Loucy (cell line): ENCODE data around the gene CELF2.

ENCODE experiments used
- H2AFZ ChIP-seq: fragments of 200-600 bp; sonication (generic); 2 replicates; pipeline ENCODE4 v1.6.0; 2016; ENCODE audit warnings: antibody characterized with exemption, mild to moderate bottlenecking, low read length, moderate library complexity
- H3F3A ChIP-seq: fragments of 200-600 bp; 2 replicates; pipeline ENCODE4 v1.6.0; 2016; ENCODE audit warnings: antibody characterized with exemption, low read depth, mild to moderate bottlenecking
- H3K27me3 ChIP-seq: fragments of 200-600 bp; sonication (generic); 2 replicates; pipeline ENCODE4 v1.6.1; 2014; ENCODE audit warnings: low read length, mild to moderate bottlenecking; ENCODE audit not compliant: insufficient read depth, poor library complexity, severe bottlenecking
- H3K36me3 ChIP-seq: fragments of 200-600 bp; sonication (generic); 2 replicates; pipeline ENCODE4 v1.6.1; 2016; ENCODE audit warnings: low read length; ENCODE audit not compliant: insufficient read depth
- H3K4me1 ChIP-seq: fragments of 200-600 bp; sonication (generic); 2 replicates; pipeline ENCODE4 v1.5.1; 2014; ENCODE audit warnings: low read length, mild to moderate bottlenecking; ENCODE audit not compliant: insufficient read depth, poor library complexity, severe bottlenecking
- H3K4me2 ChIP-seq: fragments of 200-600 bp; sonication (generic); 2 replicates; pipeline ENCODE4 v1.6.0; 2014; ENCODE audit warnings: antibody characterized with exemption, low read length, low read depth, mild to moderate bottlenecking; ENCODE audit not compliant: poor library complexity, severe bottlenecking
- H3K4me3 ChIP-seq: fragments of 200-600 bp; sonication (generic); 2 replicates; pipeline ENCODE4 v1.5.1; 2014; ENCODE audit warnings: low read length, mild to moderate bottlenecking, mixed read lengths; ENCODE audit not compliant: poor library complexity, severe bottlenecking
- H3K79me2 ChIP-seq: fragments of 200-600 bp; sonication (generic); 2 replicates; pipeline ENCODE4 v1.6.1; 2014; ENCODE audit warnings: low read length; ENCODE audit not compliant: insufficient read depth
- H3K9ac ChIP-seq: fragments of 200-600 bp; sonication (generic); 2 replicates; pipeline ENCODE4 v1.6.0; 2014; ENCODE audit warnings: mild to moderate bottlenecking, low read depth, low read length, moderate library complexity; ENCODE audit not compliant: poor library complexity, severe bottlenecking
- H3K9me2 ChIP-seq: fragments of 200-600 bp; sonication (generic); replicated peaks from 2 replicates; pipeline ENCODE4 v1.6.1; 2016; ENCODE audit warnings: low read depth, low read length, mixed read lengths
- H3K9me3 ChIP-seq: fragments of 200-600 bp; sonication (generic); 2 replicates; pipeline ENCODE4 v1.6.1; 2014; ENCODE audit warnings: mild to moderate bottlenecking, antibody characterized with exemption, low read length, low read depth; ENCODE audit not compliant: insufficient read depth
- H4K20me1 ChIP-seq: fragments of 200-600 bp; sonication (generic); 2 replicates; pipeline ENCODE4 v1.6.0; 2014; ENCODE audit warnings: antibody characterized with exemption, low read length, mild to moderate bottlenecking; ENCODE audit not compliant: insufficient read depth, poor library complexity, severe bottlenecking
- CTCF ChIP-seq: fragments of 200-600 bp; sonication (generic); conservative IDR thresholded peaks from 2 replicates; pipeline ENCODE4 v1.5.1; 2014; ENCODE audit warnings: mild to moderate bottlenecking, antibody characterized with exemption, low read length
- EZH2phosphoT487 ChIP-seq: fragments of 200-600 bp; IDR thresholded peaks from 2 replicates; pipeline ENCODE4 v1.6.1; 2018; ENCODE audit warnings: antibody characterized with exemption, mild to moderate bottlenecking, moderate library complexity, borderline replicate concordance

CELF2 gene

GRCh38 chr10:11215471-11215870, 197.8 kb downstream of the CELF2 start:
- no peak overlapping the region for H3K4me3 ChIP-seq
- H3K9ac ChIP-seq, result no peak overlapping the region
- H3K4me1 ChIP-seq, result peaks cover 7% of the 10 kb centered on the region
- H4K20me1 ChIP-seq, result peaks cover 100% of the 10 kb centered on the region
- no peaks in the 10 kb centered on the region for H3K9me2 ChIP-seq
- no peaks in the 10 kb centered on the region for H3F3A ChIP-seq
- TF ChIP-seq EZH2phosphoT487 (no peak), CTCF (no peak)
- H3K27me3 ChIP-seq, result no peaks in the 10 kb centered on the region
- H3K9me3 ChIP-seq, result no peaks in the 10 kb centered on the region
- no peak overlapping the region for H2AFZ ChIP-seq
- no peak overlapping the region for H3K4me2 ChIP-seq
- H3K79me2 ChIP-seq, result peaks cover 100% of the 10 kb centered on the region
- H3K36me3 ChIP-seq, result peaks cover 100% of the 10 kb centered on the region

- Histone ChIP-seq H4K20me1 (peaks cover 100% of the 10 kb centered on the region), H3K9ac (no peak overlapping the region), H3K4me3 (no peak overlapping the region), H3K4me2 (no peak overlapping the region), H3K27me3 (no peaks in the 10 kb centered on the region), H3K36me3 (peaks cover 100% of the 10 kb centered on the region), H3K9me2 (no peaks in the 10 kb centered on the region), H2AFZ (no peak overlapping the region), H3K79me2 (peaks cover 100% of the 10 kb centered on the region), H3K4me1 (no peaks in the 10 kb centered on the region), H3F3A (no peaks in the 10 kb centered on the region), H3K9me3 (no peaks in the 10 kb centered on the region)
- no peak for TF ChIP-seq CTCF
- TF ChIP-seq EZH2phosphoT487, result no peak
Measured at GRCh38 chr10:11217521-11217920, 199.8 kb downstream of the CELF2 start.

- Histone ChIP-seq H3K27me3 (no peaks in the 10 kb centered on the region), H3K9me3 (no peaks in the 10 kb centered on the region), H2AFZ (no peak overlapping the region), H3K4me1 (no peaks in the 10 kb centered on the region), H3K4me3 (no peak overlapping the region), H3K4me2 (no peak overlapping the region), H3K79me2 (peaks cover 100% of the 10 kb centered on the region), H3K36me3 (peaks cover 100% of the 10 kb centered on the region), H3K9me2 (no peaks in the 10 kb centered on the region), H3F3A (no peaks in the 10 kb centered on the region), H3K9ac (no peak overlapping the region), H4K20me1 (peaks cover 100% of the 10 kb centered on the region)
- TF ChIP-seq CTCF (no peak), EZH2phosphoT487 (no peak)
Measured at GRCh38 chr10:11218395-11218794, 200.7 kb downstream of the CELF2 start.
